HUES64 (cell line): ENCODE data around the gene STAMBP.

ENCODE experiments used
- H3K27ac ChIP-seq: 2 replicates; pipeline ENCODE4 v1.7.0; 2013; ENCODE audit warnings: low read depth, low read length, inconsistent platforms
- H3K27me3 ChIP-seq: 2 replicates; pipeline ENCODE4 v1.6.1; 2013; ENCODE audit warnings: mild to moderate bottlenecking, low read length; ENCODE audit not compliant: insufficient read depth
- H3K36me3 ChIP-seq: 2 replicates; pipeline ENCODE4 v1.6.1; 2013; ENCODE audit warnings: mild to moderate bottlenecking, low read length; ENCODE audit not compliant: insufficient read depth
- H3K4me1 ChIP-seq: 2 replicates; pipeline ENCODE4 v1.6.1; 2013; ENCODE audit warnings: mild to moderate bottlenecking, low read length, moderate library complexity; ENCODE audit not compliant: insufficient read depth
- H3K4me3 ChIP-seq: 2 replicates; pipeline ENCODE4 v1.5.1; 2013; ENCODE audit warnings: mild to moderate bottlenecking, low read length, moderate library complexity
- H3K9ac ChIP-seq: 2 replicates; pipeline ENCODE4 v1.6.1; 2013; ENCODE audit warnings: mild to moderate bottlenecking, low read depth, low read length
- H3K9me3 ChIP-seq: 2 replicates; pipeline ENCODE4 v1.6.1; 2013; ENCODE audit warnings: low read depth, low read length; ENCODE audit not compliant: insufficient read depth
- WGBS: fragments of 150-250, 120-280 bp; methylation state at CpG from one replicate; pipeline ENCODE4 v1.1.7; 2013; ENCODE audit warnings: missing lambda C conversion rate; 5-methylcytosine and 5-hydroxymethylcytosine counted together

The STAMBP gene

GRCh38 chr2:73910873-73911547, 82.2 kb downstream of the STAMBP start:
- Histone ChIP-seq H3K27me3 (no peaks in the 10 kb centered on the region), H3K27ac (no peak overlapping the region), H3K9ac (no peak overlapping the region), H3K4me1 (no peaks in the 10 kb centered on the region), H3K4me3 (no peak overlapping the region), H3K9me3 (no peaks in the 10 kb centered on the region), H3K36me3 (no peaks in the 10 kb centered on the region)
- 78% methylated on average over 6 of the region's 6 CpGs for WGBS

GRCh38 chr2:73911548-73912208, 82.9 kb downstream of the STAMBP start:
- 94% methylated on average over 8 of the region's 8 CpGs for WGBS
- H3K36me3 ChIP-seq: no peaks in the 10 kb centered on the region
- H3K27me3 ChIP-seq: no peaks in the 10 kb centered on the region
- no peak overlapping the region for H3K4me3 ChIP-seq
- H3K27ac ChIP-seq: no peak overlapping the region
- no peaks in the 10 kb centered on the region for H3K9me3 ChIP-seq
- no peak overlapping the region for H3K9ac ChIP-seq
- H3K4me1 ChIP-seq: no peaks in the 10 kb centered on the region

GRCh38 chr2:73913414-73914054, 84.8 kb downstream of the STAMBP start:
- Histone ChIP-seq H3K4me1 (no peaks in the 10 kb centered on the region), H3K27ac (no peak overlapping the region), H3K36me3 (no peaks in the 10 kb centered on the region), H3K27me3 (0 out of 2 replicates have a peak, but pooled peaks cover 3% of the 10 kb centered on the region), H3K4me3 (no peak overlapping the region), H3K9ac (no peak overlapping the region), H3K9me3 (no peaks in the 10 kb centered on the region)
- WGBS: 94% methylated on average over 8 of the region's 8 CpGs

GRCh38 chr2:73914667-73915066, 85.9 kb downstream of the STAMBP start:
- no peaks in the 10 kb centered on the region for H3K9me3 ChIP-seq
- H3K9ac ChIP-seq: no peak overlapping the region
- no peak overlapping the region for H3K4me3 ChIP-seq
- 0 out of 2 replicates have a peak, but pooled peaks cover 3% of the 10 kb centered on the region for H3K27me3 ChIP-seq
- no peaks in the 10 kb centered on the region for H3K36me3 ChIP-seq
- H3K4me1 ChIP-seq: no peaks in the 10 kb centered on the region
- WGBS: 96% methylated on average over 3 of the region's 4 CpGs
- H3K27ac ChIP-seq: no peak overlapping the region

- H3K27ac ChIP-seq: no peak overlapping the region
- H3K27me3 ChIP-seq: 0 out of 2 replicates have a peak, but pooled peaks cover 3% of the 10 kb centered on the region
- H3K36me3 ChIP-seq: no peaks in the 10 kb centered on the region
- 93% methylated on average over 5 of the region's 5 CpGs for WGBS
- H3K4me3 ChIP-seq: no peak overlapping the region
- no peaks in the 10 kb centered on the region for H3K9me3 ChIP-seq
- no peak overlapping the region for H3K9ac ChIP-seq
- no peaks in the 10 kb centered on the region for H3K4me1 ChIP-seq
These were observed 86.8 kb downstream of the STAMBP start for GRCh38 chr2:73915437-73915993.

- WGBS: 69% methylated on average over 2 of the region's 2 CpGs
- Histone ChIP-seq H3K9ac (no peak overlapping the region), H3K4me3 (no peak overlapping the region), H3K27ac (no peak overlapping the region), H3K36me3 (no peaks in the 10 kb centered on the region), H3K9me3 (no peaks in the 10 kb centered on the region), H3K27me3 (0 out of 2 replicates have a peak, but pooled peaks cover 3% of the 10 kb centered on the region), H3K4me1 (peaks cover 3% of the 10 kb centered on the region; the same call in 1 of the 2 replicates)
These were observed 87.9 kb downstream of the STAMBP start for GRCh38 chr2:73916666-73917065.

- Histone ChIP-seq H3K27me3 (0 out of 2 replicates have a peak, but pooled peaks cover 3% of the 10 kb centered on the region), H3K9ac (no peak overlapping the region), H3K36me3 (no peaks in the 10 kb centered on the region), H3K4me1 (peaks cover 3% of the 10 kb centered on the region; the same call in 1 of the 2 replicates), H3K9me3 (no peaks in the 10 kb centered on the region), H3K4me3 (no peak overlapping the region), H3K27ac (no peak overlapping the region)
- WGBS: 71% methylated on average over 2 of the region's 2 CpGs
These were observed 88.5 kb downstream of the STAMBP start for GRCh38 chr2:73917296-73917695.

- Histone ChIP-seq H3K9ac (no peak overlapping the region), H3K4me1 (peaks cover 3% of the 10 kb centered on the region; the same call in 1 of the 2 replicates), H3K4me3 (no peak overlapping the region), H3K36me3 (no peaks in the 10 kb centered on the region), H3K27ac (no peak overlapping the region), H3K9me3 (no peaks in the 10 kb centered on the region), H3K27me3 (0 out of 2 replicates have a peak, but pooled peaks cover 3% of the 10 kb centered on the region)
- 89% methylated on average over 3 of the region's 4 CpGs for WGBS
These were observed 89.0 kb downstream of the STAMBP start for GRCh38 chr2:73917696-73918207.

GRCh38 chr2:73918856-73919255, 90.1 kb downstream of the STAMBP start:
- no peak overlapping the region for H3K9ac ChIP-seq
- H3K9me3 ChIP-seq: no peaks in the 10 kb centered on the region
- H3K27me3 ChIP-seq: 0 out of 2 replicates have a peak, but pooled peaks cover 3% of the 10 kb centered on the region
- H3K36me3 ChIP-seq: no peaks in the 10 kb centered on the region
- H3K4me1 ChIP-seq: peaks cover 3% of the 10 kb centered on the region; the same call in 1 of the 2 replicates
- WGBS: 97% methylated on average over 3 of the region's 3 CpGs
- no peak overlapping the region for H3K4me3 ChIP-seq
- no peak overlapping the region for H3K27ac ChIP-seq

- no peaks in the 10 kb centered on the region for H3K9me3 ChIP-seq
- H3K4me1 ChIP-seq: peaks cover 3% of the 10 kb centered on the region; the same call in 1 of the 2 replicates
- H3K27me3 ChIP-seq: 0 out of 2 replicates have a peak, but pooled peaks cover 3% of the 10 kb centered on the region
- H3K36me3 ChIP-seq: no peaks in the 10 kb centered on the region
- no peak overlapping the region for H3K27ac ChIP-seq
- no peak overlapping the region for H3K4me3 ChIP-seq
- H3K9ac ChIP-seq: no peak overlapping the region
- 95% methylated on average over 7 of the region's 7 CpGs for WGBS
These were observed 91.0 kb downstream of the STAMBP start for GRCh38 chr2:73919596-73920228.
